ENCODE measurements around the gene CAPN2.

- TF ChIP-seq CTCF (IDR thresholded peaks at IDR 0.05) (no peak), POLR2A (IDR thresholded peaks at IDR 0.05) (no peak)
Measured at GRCh38 chr1:223771469-223771813, 59.1 kb downstream of the CAPN2 start.

Data from Peyer's patch (tissue), 4 donors.